Measurements from ENCODE around the gene CCDC154. TPM values are rescaled to one million over a fixed set of nuclear protein-coding genes. Genes with fewer than 3 reads are reported as not detected.

The CCDC154 gene
- total RNA-seq, 6 experiments from 2014 or later, result 0.25 to 1.7 (median 0.79) TPM; not detected in 1

GRCh38 chr16:1436731-1437355 lies 7.5 kb downstream of the CCDC154 start:
- no peak overlapping the region for H3K27ac ChIP-seq
- H3K36me3 ChIP-seq, result no peaks in the 10 kb centered on the region
- H3K9me3 ChIP-seq, result no peaks in the 10 kb centered on the region
- no peak for DNase-seq
- no peak for TF ChIP-seq POLR2A (IDR thresholded peaks at IDR 0.05)
- TF ChIP-seq CTCF (IDR thresholded peaks at IDR 0.05), result no peak
- no peak overlapping the region for H3K4me3 ChIP-seq
- WGBS (ENCODE audit: insufficient coverage, low coverage, low lambda C conversion rate, missing lambda C conversion rate), result 93% methylated on average over 39 of the region's 47 CpGs
- H3K4me1 ChIP-seq, result no peaks in the 10 kb centered on the region
- intact Hi-C loops (cut with DNase I), result no loop called here
- no peak for ATAC-seq
- H3K27me3 ChIP-seq, result no peaks in the 10 kb centered on the region

- Histone ChIP-seq H3K9me3 (no peaks in the 10 kb centered on the region), H3K27ac (no peak overlapping the region), H3K36me3 (no peaks in the 10 kb centered on the region), H3K4me3 (no peak overlapping the region), H3K27me3 (no peaks in the 10 kb centered on the region), H3K4me1 (peaks cover 0 to 1% (median under 1%) of the 10 kb centered on the region in 4 donors)
- no peak for DNase-seq
- WGBS (ENCODE audit: insufficient coverage, low coverage, low lambda C conversion rate, missing lambda C conversion rate), result 90% methylated on average over 9 of the region's 32 CpGs
- intact Hi-C loops (cut with DNase I), result no loop called here
- no peak for ATAC-seq
- no peak for TF ChIP-seq POLR2A (IDR thresholded peaks at IDR 0.05)
- no peak for TF ChIP-seq CTCF (IDR thresholded peaks at IDR 0.05)
These were observed 8.2 kb downstream of the CCDC154 start for GRCh38 chr16:1435921-1436697.

GRCh38 chr16:1434644-1435592 lies 9.4 kb downstream of the CCDC154 start:
- TF ChIP-seq CTCF (IDR thresholded peaks at IDR 0.05) (no peak), POLR2A (IDR thresholded peaks at IDR 0.05) (no peak)
- Histone ChIP-seq H3K27me3 (no peaks in the 10 kb centered on the region), H3K4me3 (no peak overlapping the region), H3K36me3 (no peaks in the 10 kb centered on the region), H3K27ac (no peak overlapping the region), H3K4me1 (peaks cover 0 to 11% (median 5%) of the 10 kb centered on the region in 4 donors), H3K9me3 (no peaks in the 10 kb centered on the region)
- intact Hi-C loops (cut with DNase I), result no loop called here
- ATAC-seq (no peak), DNase-seq (no peak)
- WGBS (ENCODE audit: insufficient coverage, low coverage, low lambda C conversion rate, missing lambda C conversion rate), result 100% methylated on average over 2 of the region's 40 CpGs

GRCh38 chr16:1433756-1434155 lies 10.6 kb downstream of the CCDC154 start:
- no peaks in the 10 kb centered on the region for H3K27me3 ChIP-seq
- TF ChIP-seq CTCF (IDR thresholded peaks at IDR 0.05), result no peak
- no peak for TF ChIP-seq POLR2A (IDR thresholded peaks at IDR 0.05)
- no peaks in the 10 kb centered on the region for H3K9me3 ChIP-seq
- DNase-seq, result no peak
- ATAC-seq, result no peak
- no peaks in the 10 kb centered on the region for H3K36me3 ChIP-seq
- H3K4me3 ChIP-seq, result no peak overlapping the region
- no peak overlapping the region for H3K27ac ChIP-seq
- peaks cover 0 to 11% (median 5%) of the 10 kb centered on the region in 4 donors for H3K4me1 ChIP-seq
- no CpG with 5 or more reads among the region's 22 CpGs for WGBS (ENCODE audit: insufficient coverage, low coverage, low lambda C conversion rate, missing lambda C conversion rate)
- intact Hi-C loops (cut with DNase I), result no loop called here

Data from right lobe of liver (tissue), 6 donors.